ENCODE results near the gene TGOLN2. TPM values are rescaled to one million over a fixed set of nuclear protein-coding genes. Genes with fewer than 3 reads are reported as not detected.

TGOLN2 gene
- total and polyA plus RNA-seq, 2 of the 13 experiments (the other 11 are each of a cell fraction or from before 2014, with no cell fraction given): 99.6 to 155 TPM

DNA sequence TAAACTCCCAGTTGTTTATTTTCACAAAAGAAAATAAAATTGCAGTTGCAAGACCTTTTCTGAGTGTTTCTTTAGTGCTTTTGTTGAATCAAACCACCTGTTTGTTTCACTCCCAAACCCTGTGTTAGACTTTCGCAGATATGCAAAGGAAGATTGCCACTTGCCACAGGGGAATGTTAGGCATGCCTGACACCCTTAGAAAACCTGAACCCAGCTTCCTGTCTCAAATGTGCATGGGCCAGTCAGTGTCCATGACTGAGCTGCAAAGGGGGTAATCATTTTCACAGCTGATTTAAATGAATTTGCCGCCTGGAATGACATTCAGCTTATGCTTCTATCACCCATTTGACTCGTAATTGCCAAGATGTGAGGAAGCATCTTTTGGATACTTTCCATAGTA is 17.5 kb downstream of the TGOLN2 start:
- H3K4me1 ChIP-seq (ENCODE audit: insufficient read depth, low read length): peaks cover 78% of the 10 kb centered on the region
- H2AFZ ChIP-seq (ENCODE audit: low read length): no peak overlapping the region
- no peak overlapping the region for H3K27ac ChIP-seq (ENCODE audit: extremely low read length, insufficient read depth, low read length)
- in situ Hi-C loops (cut with HindIII; ENCODE audit: extremely low pct_ligation_motif_present, low pct_unique_long_range_greater_than_20kb): no loop called here
- WGBS (ENCODE audit: low lambda C conversion rate): 84% methylated on average over 3 of the region's 3 CpGs
- ChIA-PET CTCF (ENCODE audit: low intra/inter-chr PET ratio, low total read pairs) (no interaction called here), POLR2A (interaction anchor here (2.6 to 3.0 kb wide), 2 partner anchors 9 to 14 kb away, joined by 23 to 28 read pairs; no protein-coding TSS in a partner anchor)
- H3K79me2 ChIP-seq (ENCODE audit: insufficient read depth, low read length): no peaks in the 10 kb centered on the region
- no peaks in the 10 kb centered on the region for H4K20me1 ChIP-seq (ENCODE audit: insufficient read depth, low read length)
- FAIRE-seq: no peak
- intact Hi-C loops (cut with micrococcal nuclease; ENCODE audit: unreplicated experiment): no loop called here
- DNase-seq (ENCODE audit: low spot score): no peak
- no peaks in the 10 kb centered on the region for H3K27me3 ChIP-seq (ENCODE audit: control insufficient read depth in 1 of 2, insufficient read depth in 2 of 2, low read length in 2 of 2)
- TF ChIP-seq SRSF9 (IDR thresholded peaks at IDR 0.05; ENCODE audit: borderline replicate concordance, insufficient read depth, low read depth, low read length, poor library complexity, severe bottlenecking): no peak
- no peak for TF ChIP-seq PLRG1 (conservative IDR thresholded peaks at IDR 0.05)
- TF ChIP-seq POLR2G (IDR thresholded peaks at IDR 0.05; ENCODE audit: low read depth, low read length): peak; percentile 35; the same call in 1 of the 2 replicates
- no peak for TF ChIP-seq ZNF224 (CRISPR knock-in tag; IDR thresholded peaks at IDR 0.05)
- no peak for TF ChIP-seq HDAC6 (IDR thresholded peaks at IDR 0.05; ENCODE audit: low read depth, low read length)
- peak; percentile 39 for TF ChIP-seq TEAD3 (CRISPR knock-in tag; optimal IDR thresholded peaks at IDR 0.05; ENCODE audit: borderline replicate concordance)
- no peak for TF ChIP-seq NR2F2 (IDR thresholded peaks at IDR 0.05; ENCODE audit: borderline replicate concordance, low read depth)
- TF ChIP-seq, protein P1, sequence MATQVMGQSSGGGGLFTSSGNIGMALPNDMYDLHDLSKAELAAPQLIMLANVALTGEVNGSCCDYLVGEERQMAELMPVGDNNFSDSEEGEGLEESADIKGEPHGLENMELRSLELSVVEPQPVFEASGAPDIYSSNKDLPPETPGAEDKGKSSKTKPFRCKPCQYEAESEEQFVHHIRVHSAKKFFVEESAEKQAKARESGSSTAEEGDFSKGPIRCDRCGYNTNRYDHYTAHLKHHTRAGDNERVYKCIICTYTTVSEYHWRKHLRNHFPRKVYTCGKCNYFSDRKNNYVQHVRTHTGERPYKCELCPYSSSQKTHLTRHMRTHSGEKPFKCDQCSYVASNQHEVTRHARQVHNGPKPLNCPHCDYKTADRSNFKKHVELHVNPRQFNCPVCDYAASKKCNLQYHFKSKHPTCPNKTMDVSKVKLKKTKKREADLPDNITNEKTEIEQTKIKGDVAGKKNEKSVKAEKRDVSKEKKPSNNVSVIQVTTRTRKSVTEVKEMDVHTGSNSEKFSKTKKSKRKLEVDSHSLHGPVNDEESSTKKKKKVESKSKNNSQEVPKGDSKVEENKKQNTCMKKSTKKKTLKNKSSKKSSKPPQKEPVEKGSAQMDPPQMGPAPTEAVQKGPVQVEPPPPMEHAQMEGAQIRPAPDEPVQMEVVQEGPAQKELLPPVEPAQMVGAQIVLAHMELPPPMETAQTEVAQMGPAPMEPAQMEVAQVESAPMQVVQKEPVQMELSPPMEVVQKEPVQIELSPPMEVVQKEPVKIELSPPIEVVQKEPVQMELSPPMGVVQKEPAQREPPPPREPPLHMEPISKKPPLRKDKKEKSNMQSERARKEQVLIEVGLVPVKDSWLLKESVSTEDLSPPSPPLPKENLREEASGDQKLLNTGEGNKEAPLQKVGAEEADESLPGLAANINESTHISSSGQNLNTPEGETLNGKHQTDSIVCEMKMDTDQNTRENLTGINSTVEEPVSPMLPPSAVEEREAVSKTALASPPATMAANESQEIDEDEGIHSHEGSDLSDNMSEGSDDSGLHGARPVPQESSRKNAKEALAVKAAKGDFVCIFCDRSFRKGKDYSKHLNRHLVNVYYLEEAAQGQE (IDR thresholded peaks at IDR 0.05; ENCODE audit: borderline replicate concordance in 1 of 2, low read depth in 1 of 2, low read length in 2 of 2): no peak
- TF ChIP-seq DMAP1 (CRISPR knock-in tag; IDR thresholded peaks at IDR 0.05): no peak
- TF ChIP-seq ATF7 (IDR thresholded peaks at IDR 0.05): 0 out of 2 replicates have a peak, but pooled peaks have one; percentile 3
- TF ChIP-seq ATF7 (CRISPR knock-in tag; IDR thresholded peaks at IDR 0.05): no peak
- TF ChIP-seq ZNF605 (CRISPR knock-in tag; IDR thresholded peaks at IDR 0.05): no peak
- H3K4me3 ChIP-seq (replicated peaks in 1 of 3; ENCODE audit: insufficient read depth in 1 of 3, low read depth in 2 of 3, low read length in 3 of 3): no peak overlapping the region
- no peak overlapping the region for H3K9ac ChIP-seq (ENCODE audit: insufficient read depth, low read depth, low read length)
- H3K4me2 ChIP-seq (ENCODE audit: low read depth, low read length): no peak overlapping the region
- H3K36me3 ChIP-seq (replicated peaks in 1 of 2; ENCODE audit: control insufficient read depth in 1 of 2, insufficient read depth in 2 of 2, low read length in 2 of 2): peaks cover 3 to 12% of the 10 kb centered on the region in 2 experiments; a peak in 2 of 5 replicates
- H3K9me3 ChIP-seq (ENCODE audit: low read length): no peaks in the 10 kb centered on the region
- no TSS peak for BruUV-seq (replicated peaks)
- ATAC-seq: no peak

Measured in HepG2 (cell line).